SK-N-SH (cell line): ENCODE measurements around the gene AMN1. TPM values are rescaled to one million over a fixed set of nuclear protein-coding genes. Genes with fewer than 3 reads are reported as not detected.

Experiments
- CTCF ChIA-PET: fragments of 300-600, 350-600 bp; formaldehyde crosslinking; extraction: SDS; loops from one replicate; lab custom pipeline; 2021; lab: Yijun Ruan, JAX
- POLR2A ChIA-PET: fragments of 350-600 bp; sonication (Branson Sonifier 250); formaldehyde crosslinking; extraction: SDS; loops from one replicate; lab custom pipeline; 2020; ENCODE audit warnings: antibody characterized with exemption, inconsistent platforms; lab: Yijun Ruan, JAX
- DNase-seq: peaks from one replicate; pipeline ENCODE4 v3.0.0; 2012
- H2AFZ ChIP-seq: fragments of 200-600 bp; sonication (generic); 2 replicates; pipeline ENCODE4 v1.8.1; 2016; ENCODE audit warnings: antibody characterized with exemption, mild to moderate bottlenecking, low read depth
- H3F3A ChIP-seq: fragments of 200-600 bp; sonication (generic); replicated peaks from 2 replicates; pipeline ENCODE3; 2016; ENCODE audit warnings: antibody characterized with exemption, mild to moderate bottlenecking; ENCODE audit not compliant: insufficient read depth
- H3K27ac ChIP-seq, 2 experiments: fragments of 200-500 bp in 1 of 2; fragments of 200-600 bp in 1 of 2; sonication (Bioruptor generic) in 1 of 2; sonication (generic), shearing (Covaris generic) in 1 of 2; 2 replicates each; pipeline versions ENCODE4 v1.5.1 to v1.6.1; 2014 to 2016; ENCODE audit warnings: low read depth in 2 of 2, inconsistent platforms in 1 of 2, low read length in 1 of 2, mild to moderate bottlenecking in 1 of 2, mixed read lengths in 1 of 2
- H3K27me3 ChIP-seq: fragments of 200-600 bp; sonication (generic), shearing (Covaris generic); 2 replicates; pipeline ENCODE4 v1.6.1; 2016; ENCODE audit warnings: mixed run types; ENCODE audit not compliant: insufficient read depth
- H3K36me3 ChIP-seq, 2 experiments: fragments of 200-500 bp in 1 of 2; fragments of 200-600 bp in 1 of 2; sonication (Bioruptor generic) in 1 of 2; sonication (generic) in 1 of 2; replicated peaks in 1 of 2; 2 replicates each; pipeline versions ENCODE3 to v1.5.1; 2014 to 2016; ENCODE audit warnings: low read length in 1 of 2, mild to moderate bottlenecking in 1 of 2; ENCODE audit not compliant: insufficient read depth in 2 of 2, control insufficient read depth in 1 of 2
- H3K4me1 ChIP-seq, 2 experiments: fragments of 200-500 bp in 1 of 2; fragments of 200-600 bp in 1 of 2; sonication (Bioruptor generic) in 1 of 2; sonication (generic), shearing (Covaris generic) in 1 of 2; 2 replicates each; pipeline versions ENCODE4 v1.5.1 to v1.6.1; 2014 to 2016; ENCODE audit warnings: low read depth in 1 of 2, low read length in 1 of 2, mixed run types in 1 of 2; ENCODE audit not compliant: insufficient read depth in 2 of 2, control insufficient read depth in 1 of 2
- H3K4me2 ChIP-seq: fragments of 200-600 bp; sonication (generic), shearing (Covaris generic); 2 replicates; pipeline ENCODE4 v1.6.1; 2017; ENCODE audit warnings: mixed run types
- H3K4me3 ChIP-seq, 2 experiments: fragments of 200-500 bp in 1 of 2; fragments of 200-600 bp in 1 of 2; sonication (Bioruptor generic) in 1 of 2; sonication (generic), shearing (Covaris generic) in 1 of 2; 2 replicates each; pipeline versions ENCODE4 v1.5.1 to v1.8.1; 2014 to 2016; ENCODE audit warnings: low read depth in 2 of 2, inconsistent platforms in 1 of 2, low read length in 1 of 2, mild to moderate bottlenecking in 1 of 2, mixed read lengths in 1 of 2, moderate library complexity in 1 of 2
- H3K79me2 ChIP-seq: fragments of 200-600 bp; sonication (generic); 2 replicates; pipeline ENCODE4 v1.8.1; 2017; ENCODE audit warnings: mild to moderate bottlenecking; ENCODE audit not compliant: insufficient read depth
- H3K9ac ChIP-seq: fragments of 200-600 bp; sonication (generic); 2 replicates; pipeline ENCODE4 v1.6.1; 2017; ENCODE audit warnings: mixed run types
- H3K9me2 ChIP-seq: fragments of 200-600 bp; sonication (generic); 2 replicates; pipeline ENCODE4 v1.6.1; 2017; ENCODE audit warnings: mixed run types
- H3K9me3 ChIP-seq: fragments of 200-600 bp; sonication (generic); 2 replicates; pipeline ENCODE4 v1.6.1; 2017; ENCODE audit warnings: mixed run types, mild to moderate bottlenecking, moderate library complexity
- H4K20me1 ChIP-seq: fragments of 200-600 bp; sonication (generic); 2 replicates; pipeline ENCODE4 v1.6.1; 2017; ENCODE audit warnings: mild to moderate bottlenecking, mixed run types; ENCODE audit not compliant: insufficient read depth
- CTCF ChIP-seq: fragments of 200-600 bp; sonication (generic); IDR thresholded peaks from 2 replicates; pipeline ENCODE4 v1.6.1; 2017; ENCODE audit warnings: antibody characterized with exemption, mild to moderate bottlenecking, moderate library complexity
- EP300 ChIP-seq, 2 experiments: IDR thresholded peaks; 2 replicates each; pipeline versions ENCODE4 v1.4.0 to v1.6.1; 2012; ENCODE audit warnings: borderline replicate concordance in 1 of 2, low read depth in 1 of 2, low read length in 1 of 2
- EZH2phosphoT487 ChIP-seq: fragments of 200-600 bp; sonication (generic); IDR thresholded peaks from 2 replicates; pipeline ENCODE4 v1.6.1; 2017; ENCODE audit warnings: low read depth, mixed run types, mild to moderate bottlenecking, antibody characterized with exemption, moderate library complexity, borderline replicate concordance
- FOSL2 ChIP-seq: IDR thresholded peaks from 2 replicates; pipeline ENCODE4 v1.4.0; 2012; ENCODE audit warnings: low read depth, mild to moderate bottlenecking, moderate library complexity, borderline replicate concordance
- FOXJ3 ChIP-seq: sonication (generic); formaldehyde crosslinking; IDR thresholded peaks from 2 replicates; pipeline ENCODE4 v1.5.1; 2020; ENCODE audit warnings: mild to moderate bottlenecking, missing genetic modification reagents
- FOXM1 ChIP-seq: IDR thresholded peaks from 2 replicates; pipeline ENCODE4 v1.4.0; 2012; ENCODE audit warnings: low read depth, mild to moderate bottlenecking
- JUND ChIP-seq: IDR thresholded peaks from 2 replicates; pipeline ENCODE4 v1.4.0; 2012
- MEF2A ChIP-seq: IDR thresholded peaks from 2 replicates; pipeline ENCODE4 v1.4.0; 2012; ENCODE audit warnings: low read depth, borderline replicate concordance
- NFIC ChIP-seq: IDR thresholded peaks from 2 replicates; pipeline ENCODE4 v1.4.0; 2012; ENCODE audit warnings: borderline replicate concordance
- PBX3 ChIP-seq: IDR thresholded peaks from 2 replicates; pipeline ENCODE4; 2012
- POLR2AphosphoS5 ChIP-seq: IDR thresholded peaks from 2 replicates; pipeline ENCODE4 v1.6.1; 2012; ENCODE audit warnings: low read depth, low read length
- RCOR1 ChIP-seq: fragments of 150-350 bp; IDR thresholded peaks from 2 replicates; pipeline ENCODE4 v1.6.1; 2017; ENCODE audit warnings: antibody characterized with exemption, low read length
- RXRA ChIP-seq: IDR thresholded peaks from 2 replicates; pipeline ENCODE4 v1.4.0; 2012; ENCODE audit warnings: low read depth, mild to moderate bottlenecking, borderline replicate concordance
- SIN3A ChIP-seq: IDR thresholded peaks from 2 replicates; pipeline ENCODE4 v1.6.1; 2012; ENCODE audit warnings: low read depth, mild to moderate bottlenecking, low read length, moderate library complexity, borderline replicate concordance
- TCF12 ChIP-seq: IDR thresholded peaks from 2 replicates; pipeline ENCODE4 v1.4.0; 2012
- TEAD4 ChIP-seq: IDR thresholded peaks from 2 replicates; pipeline ENCODE4 v1.4.0; 2012; ENCODE audit warnings: mild to moderate bottlenecking, borderline replicate concordance; ENCODE audit not compliant: insufficient read depth
- USF1 ChIP-seq: IDR thresholded peaks from 2 replicates; pipeline ENCODE4 v1.4.0; 2012; ENCODE audit warnings: low read depth, borderline replicate concordance
- ZBTB33 ChIP-seq: IDR thresholded peaks from 2 replicates; pipeline ENCODE4 v1.4.0; 2012; ENCODE audit warnings: low read depth, borderline replicate concordance
- WGBS: methylation state at CpG from one replicate; pipeline ENCODE4 v1.1.6; 2017; ENCODE audit warnings: low lambda C conversion rate; 5-methylcytosine and 5-hydroxymethylcytosine counted together
- polyA plus RNA-seq, 3 experiments: library from polyadenylated mRNA; depleted of rRNA; stranded (reverse); fragments of >200 nt; gene quantifications; 2 replicates each; pipeline ENCODE4 v1.2.3, GENCODE V29; 2012

AMN1 gene
- polyA plus RNA-seq, 1 of the 3 experiments (the other 2 are of a cell fraction) = 8.6 TPM

- Histone ChIP-seq H3K9me3 (no peaks in the 10 kb centered on the region), H3F3A (no peaks in the 10 kb centered on the region), H3K36me3 (no peaks in the 10 kb centered on the region), H3K9me2 (no peaks in the 10 kb centered on the region), H3K79me2 (no peaks in the 10 kb centered on the region), H3K9ac (no peak overlapping the region), H3K4me2 (no peak overlapping the region), H3K27ac (peak overlapping the region in 1 of 2 experiments; percentile 40; a peak in 1 of 4 replicates), H3K27me3 (no peaks in the 10 kb centered on the region), H3K4me1 (peaks cover 2 to 16% of the 10 kb centered on the region in 2 experiments; a peak in 2 of 4 replicates), H2AFZ (no peak overlapping the region), H4K20me1 (no peaks in the 10 kb centered on the region), H3K4me3 (no peak overlapping the region)
- no peak for DNase-seq
- CTCF ChIA-PET = no interaction called here
- POLR2A ChIA-PET = no interaction called here
- WGBS = 14% methylated on average over 5 of the region's 5 CpGs
- TF ChIP-seq RXRA (peak; percentile 75; the same call in 1 of the 2 replicates), EP300 (IDR thresholded peaks at IDR 0.05; ENCODE audit: borderline replicate concordance in 1 of 2, low read depth in 1 of 2, low read length in 1 of 2) (peak in 1 of 2 experiments; percentile 90; a peak in 2 of 4 replicates), ZBTB33 (0 out of 2 replicates have a peak, but pooled peaks have one; percentile 35), TEAD4 (peak; percentile 76), PBX3 (peak; percentile 75), MEF2A (peak; percentile 25; the same call in 1 of the 2 replicates), FOXJ3 (CRISPR knock-in tag) (no peak), EZH2phosphoT487 (no peak), SIN3A (peak; percentile 21; the same call in 1 of the 2 replicates), CTCF (no peak), FOSL2 (peak; percentile 95), RCOR1 (no peak), NFIC (peak; percentile 39; the same call in 1 of the 2 replicates), POLR2AphosphoS5 (peak; percentile 52; the same call in 1 of the 2 replicates), USF1 (0 out of 2 replicates have a peak, but pooled peaks have one; percentile 12), JUND (peak; percentile 91), TCF12 (peak; percentile 95), FOXM1 (peak; percentile 81; the same call in 1 of the 2 replicates)
Observed at GRCh38 chr12:31749024-31749704, 20.3 kb upstream of the AMN1 start.
